Measurements from ENCODE around the gene BCR.

The BCR gene

DNA sequence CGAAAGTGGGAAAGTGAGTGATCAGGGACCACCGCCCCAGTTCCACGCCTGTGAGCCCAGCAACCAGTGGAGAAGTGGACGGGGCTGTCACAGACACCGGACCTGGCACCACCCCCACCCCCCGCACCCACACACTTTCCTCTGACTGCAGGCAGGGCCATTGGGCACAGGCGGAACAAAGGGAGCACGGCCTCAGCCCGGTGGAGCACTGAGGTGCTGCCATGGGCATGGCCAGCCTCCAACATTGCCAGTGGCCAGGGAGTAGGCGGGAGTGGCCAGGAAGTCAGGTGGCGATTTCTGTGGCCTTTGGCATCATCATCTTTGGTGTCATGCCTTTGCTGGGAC lies 78.5 kb downstream of the BCR start:
- Histone ChIP-seq H3K4me2 (ENCODE audit: low read length) (no peak overlapping the region), H3K56ac (ENCODE audit: low read length) (no peak overlapping the region), H2BK15ac (replicated peaks; ENCODE audit: low read depth) (no peak overlapping the region), H2BK120ac (ENCODE audit: low read depth, low read length) (no peak overlapping the region), H3K79me2 (ENCODE audit: control insufficient read depth, insufficient read depth, low read length) (peaks cover 3% of the 10 kb centered on the region), H3K27me3 (ENCODE audit: insufficient read depth, low read length, poor library complexity) (no peaks in the 10 kb centered on the region), H3K18ac (ENCODE audit: low read length) (no peak overlapping the region), H3K79me1 (ENCODE audit: low read length) (peaks cover 21% of the 10 kb centered on the region), H3K36me3 (ENCODE audit: control insufficient read depth, insufficient read depth, low read length) (peaks cover 8% of the 10 kb centered on the region), H3K4me1 (ENCODE audit: control insufficient read depth, low read depth, low read length) (peaks cover 9% of the 10 kb centered on the region), H3K4ac (ENCODE audit: low read depth, low read length) (no peak overlapping the region), H3K4me3 (ENCODE audit: low read length) (no peak overlapping the region), H2BK5ac (ENCODE audit: low read length) (no peak overlapping the region), H3K27ac (ENCODE audit: low read depth, low read length) (no peak overlapping the region), H2AK5ac (ENCODE audit: low read length) (no peak overlapping the region), H4K8ac (ENCODE audit: low read depth, low read length) (no peak overlapping the region), H3K9ac (ENCODE audit: low read length) (no peak overlapping the region), H4K5ac (ENCODE audit: low read length) (no peak overlapping the region), H3K23ac (ENCODE audit: low read length) (no peak overlapping the region)
- WGBS (ENCODE audit: extremely low coverage, insufficient coverage, low lambda C conversion rate) = no CpG with 5 or more reads among the region's 11 CpGs
- DNase-seq = no peak

DNA sequence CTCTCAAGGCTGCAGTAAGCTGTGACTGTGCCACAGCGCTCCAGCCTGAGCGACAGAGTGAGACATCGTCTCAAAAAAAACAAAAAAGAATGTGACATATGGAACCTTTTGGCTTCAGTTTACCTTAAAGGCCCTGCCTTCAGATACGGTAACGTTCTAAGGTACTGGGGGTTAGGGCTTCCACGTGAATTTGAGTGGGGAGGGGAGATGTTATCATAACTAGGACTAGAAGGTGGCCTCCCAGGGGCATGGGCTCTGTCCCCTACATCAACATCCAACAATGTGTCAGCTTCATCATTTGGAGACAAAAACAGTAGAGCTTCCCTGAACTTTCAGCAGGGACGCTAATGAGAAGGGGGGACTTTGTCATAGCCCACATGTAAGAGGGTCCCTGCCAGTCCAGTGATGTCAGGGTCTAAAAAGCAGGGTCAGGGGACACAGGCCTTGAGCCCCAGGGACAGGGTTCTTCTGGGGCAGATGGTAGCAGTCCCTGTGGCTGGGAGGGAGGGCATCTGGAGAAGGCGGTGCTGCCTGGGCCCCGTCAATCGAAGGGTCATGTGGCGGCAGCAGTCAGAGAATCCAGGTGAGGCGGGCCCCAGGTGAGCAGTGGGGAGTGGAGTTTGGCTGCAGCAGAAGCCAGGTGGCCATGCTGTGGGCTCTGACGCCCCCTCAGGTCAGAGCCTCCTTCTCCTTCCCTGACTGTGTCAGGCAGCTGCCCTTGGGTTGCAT lies 79.8 kb downstream of the BCR start:
- H3K4me3 ChIP-seq (ENCODE audit: low read length) = no peak overlapping the region
- H2BK120ac ChIP-seq (ENCODE audit: low read depth, low read length) = no peak overlapping the region
- H3K4me2 ChIP-seq (ENCODE audit: low read length) = no peak overlapping the region
- peak; percentile 63 for DNase-seq
- no peak overlapping the region for H3K18ac ChIP-seq (ENCODE audit: low read length)
- WGBS (ENCODE audit: extremely low coverage, insufficient coverage, low lambda C conversion rate) = no CpG with 5 or more reads among the region's 13 CpGs
- H3K4ac ChIP-seq (ENCODE audit: low read depth, low read length) = no peak overlapping the region
- H4K5ac ChIP-seq (ENCODE audit: low read length) = no peak overlapping the region
- H2AK5ac ChIP-seq (ENCODE audit: low read length) = no peak overlapping the region
- H3K79me2 ChIP-seq (ENCODE audit: control insufficient read depth, insufficient read depth, low read length) = peaks cover 3% of the 10 kb centered on the region
- peak overlapping the region; percentile 22 for H3K56ac ChIP-seq (ENCODE audit: low read length)
- peaks cover 9% of the 10 kb centered on the region for H3K36me3 ChIP-seq (ENCODE audit: control insufficient read depth, insufficient read depth, low read length)
- H3K23ac ChIP-seq (ENCODE audit: low read length) = no peak overlapping the region
- no peak overlapping the region for H2BK15ac ChIP-seq (replicated peaks; ENCODE audit: low read depth)
- H2BK5ac ChIP-seq (ENCODE audit: low read length) = no peak overlapping the region
- no peak overlapping the region for H3K9ac ChIP-seq (ENCODE audit: low read length)
- peaks cover 9% of the 10 kb centered on the region for H3K4me1 ChIP-seq (ENCODE audit: control insufficient read depth, low read depth, low read length)
- no peaks in the 10 kb centered on the region for H3K27me3 ChIP-seq (ENCODE audit: insufficient read depth, low read length, poor library complexity)
- H4K8ac ChIP-seq (ENCODE audit: low read depth, low read length) = no peak overlapping the region
- peaks cover 21% of the 10 kb centered on the region for H3K79me1 ChIP-seq (ENCODE audit: low read length)
- no peak overlapping the region for H3K27ac ChIP-seq (ENCODE audit: low read depth, low read length)

DNA sequence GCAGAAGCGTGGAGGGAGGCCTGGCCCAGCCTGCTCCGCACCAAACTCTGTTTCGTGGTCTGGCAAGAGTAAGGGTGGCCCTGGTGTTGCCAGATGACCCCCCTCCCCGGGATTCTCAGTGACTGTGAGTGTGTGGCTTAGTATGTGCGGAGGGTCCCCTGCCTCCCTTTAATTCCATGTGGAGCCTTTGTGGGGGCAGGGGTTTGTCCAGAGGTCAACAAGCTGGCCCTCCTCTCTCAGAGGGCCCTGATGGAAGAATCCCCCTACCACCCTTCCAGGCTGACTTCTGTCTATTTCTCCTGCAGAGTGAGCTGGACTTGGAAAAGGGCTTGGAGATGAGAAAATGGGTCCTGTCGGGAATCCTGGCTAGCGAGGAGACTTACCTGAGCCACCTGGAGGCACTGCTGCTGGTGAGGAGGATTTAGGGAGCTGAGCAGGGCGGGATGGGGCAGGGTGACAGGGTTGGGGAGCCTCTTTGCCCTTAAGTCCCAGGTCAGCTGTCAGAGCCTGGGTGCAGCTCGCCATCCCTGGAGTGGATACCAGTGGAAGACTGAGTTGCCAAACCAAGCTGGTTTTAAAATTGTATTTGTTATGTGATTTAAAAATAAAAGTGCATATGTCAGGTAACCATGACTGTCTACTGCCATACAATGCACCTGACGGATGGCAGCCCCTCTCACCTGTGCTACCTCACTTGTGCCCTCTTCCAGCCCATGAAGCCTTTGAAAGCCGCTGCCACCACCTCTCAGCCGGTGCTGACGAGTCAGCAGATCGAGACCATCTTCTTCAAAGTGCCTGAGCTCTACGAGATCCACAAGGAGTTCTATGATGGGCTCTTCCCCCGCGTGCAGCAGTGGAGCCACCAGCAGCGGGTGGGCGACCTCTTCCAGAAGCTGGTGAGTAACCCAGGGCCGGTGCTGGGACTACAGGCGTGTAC lies 80.6 kb downstream of the BCR start:
- H3K27ac ChIP-seq (ENCODE audit: low read depth, low read length) = no peak overlapping the region
- H3K36me3 ChIP-seq (ENCODE audit: control insufficient read depth, insufficient read depth, low read length) = peaks cover 9% of the 10 kb centered on the region
- no peak overlapping the region for H4K5ac ChIP-seq (ENCODE audit: low read length)
- H2BK120ac ChIP-seq (ENCODE audit: low read depth, low read length) = no peak overlapping the region
- peaks cover 20% of the 10 kb centered on the region for H3K79me1 ChIP-seq (ENCODE audit: low read length)
- no peak overlapping the region for H3K4ac ChIP-seq (ENCODE audit: low read depth, low read length)
- no peak overlapping the region for H4K8ac ChIP-seq (ENCODE audit: low read depth, low read length)
- no peaks in the 10 kb centered on the region for H3K27me3 ChIP-seq (ENCODE audit: insufficient read depth, low read length, poor library complexity)
- no peak overlapping the region for H2BK5ac ChIP-seq (ENCODE audit: low read length)
- no peak overlapping the region for H3K56ac ChIP-seq (ENCODE audit: low read length)
- no peak for DNase-seq
- no peak overlapping the region for H3K9ac ChIP-seq (ENCODE audit: low read length)
- H3K79me2 ChIP-seq (ENCODE audit: control insufficient read depth, insufficient read depth, low read length) = peaks cover 3% of the 10 kb centered on the region
- peaks cover 9% of the 10 kb centered on the region for H3K4me1 ChIP-seq (ENCODE audit: control insufficient read depth, low read depth, low read length)
- H2AK5ac ChIP-seq (ENCODE audit: low read length) = no peak overlapping the region
- no peak overlapping the region for H3K4me2 ChIP-seq (ENCODE audit: low read length)
- H3K18ac ChIP-seq (ENCODE audit: low read length) = no peak overlapping the region
- no peak overlapping the region for H3K23ac ChIP-seq (ENCODE audit: low read length)
- H3K4me3 ChIP-seq (ENCODE audit: low read length) = no peak overlapping the region
- WGBS (ENCODE audit: extremely low coverage, insufficient coverage, low lambda C conversion rate) = no CpG with 5 or more reads among the region's 21 CpGs
- H2BK15ac ChIP-seq (replicated peaks; ENCODE audit: low read depth) = no peak overlapping the region

DNA sequence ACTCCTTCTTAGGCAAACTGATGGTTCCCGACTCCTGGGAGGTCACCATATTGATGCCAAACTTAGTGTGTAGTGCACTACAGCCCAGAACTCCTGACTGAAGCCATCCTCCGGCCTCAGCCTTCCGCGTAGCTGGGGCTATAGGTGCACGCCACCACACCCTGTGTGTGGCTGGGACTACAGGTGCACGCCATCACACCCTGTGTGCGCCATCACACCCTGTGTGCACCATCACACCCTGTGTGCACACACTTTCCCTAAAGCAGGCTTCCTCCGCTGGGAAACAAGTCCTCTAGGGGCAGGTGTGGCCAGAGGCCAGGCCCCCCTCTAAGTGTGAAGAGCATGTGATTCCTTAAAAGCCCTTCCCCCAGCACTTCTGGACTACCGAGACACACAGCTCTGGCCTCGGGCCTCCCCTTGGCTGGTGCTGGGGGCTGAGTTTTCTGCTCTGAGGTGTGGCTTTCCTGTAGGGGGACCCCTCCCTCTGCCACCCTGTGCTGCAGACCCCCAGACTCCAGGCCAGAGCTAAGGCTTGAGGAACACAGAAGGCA lies 81.7 kb downstream of the BCR start:
- Histone ChIP-seq H3K9ac (ENCODE audit: low read length) (no peak overlapping the region), H3K4me1 (ENCODE audit: control insufficient read depth, low read depth, low read length) (peaks cover 9% of the 10 kb centered on the region), H3K79me1 (ENCODE audit: low read length) (peaks cover 23% of the 10 kb centered on the region), H3K27me3 (ENCODE audit: insufficient read depth, low read length, poor library complexity) (no peaks in the 10 kb centered on the region), H3K36me3 (ENCODE audit: control insufficient read depth, insufficient read depth, low read length) (peaks cover 11% of the 10 kb centered on the region), H3K27ac (ENCODE audit: low read depth, low read length) (no peak overlapping the region), H3K23ac (ENCODE audit: low read length) (no peak overlapping the region), H3K4ac (ENCODE audit: low read depth, low read length) (no peak overlapping the region), H3K79me2 (ENCODE audit: control insufficient read depth, insufficient read depth, low read length) (peaks cover 3% of the 10 kb centered on the region), H2AK5ac (ENCODE audit: low read length) (no peak overlapping the region), H2BK120ac (ENCODE audit: low read depth, low read length) (no peak overlapping the region), H2BK5ac (ENCODE audit: low read length) (no peak overlapping the region), H4K5ac (ENCODE audit: low read length) (no peak overlapping the region), H3K18ac (ENCODE audit: low read length) (peak overlapping the region; percentile 16), H4K8ac (ENCODE audit: low read depth, low read length) (no peak overlapping the region), H2BK15ac (replicated peaks; ENCODE audit: low read depth) (no peak overlapping the region), H3K4me3 (ENCODE audit: low read length) (no peak overlapping the region), H3K4me2 (ENCODE audit: low read length) (no peak overlapping the region), H3K56ac (ENCODE audit: low read length) (peak overlapping the region; percentile 60)
- WGBS (ENCODE audit: extremely low coverage, insufficient coverage, low lambda C conversion rate) = no CpG with 5 or more reads among the region's 10 CpGs
- DNase-seq = peak; percentile 64

DNA sequence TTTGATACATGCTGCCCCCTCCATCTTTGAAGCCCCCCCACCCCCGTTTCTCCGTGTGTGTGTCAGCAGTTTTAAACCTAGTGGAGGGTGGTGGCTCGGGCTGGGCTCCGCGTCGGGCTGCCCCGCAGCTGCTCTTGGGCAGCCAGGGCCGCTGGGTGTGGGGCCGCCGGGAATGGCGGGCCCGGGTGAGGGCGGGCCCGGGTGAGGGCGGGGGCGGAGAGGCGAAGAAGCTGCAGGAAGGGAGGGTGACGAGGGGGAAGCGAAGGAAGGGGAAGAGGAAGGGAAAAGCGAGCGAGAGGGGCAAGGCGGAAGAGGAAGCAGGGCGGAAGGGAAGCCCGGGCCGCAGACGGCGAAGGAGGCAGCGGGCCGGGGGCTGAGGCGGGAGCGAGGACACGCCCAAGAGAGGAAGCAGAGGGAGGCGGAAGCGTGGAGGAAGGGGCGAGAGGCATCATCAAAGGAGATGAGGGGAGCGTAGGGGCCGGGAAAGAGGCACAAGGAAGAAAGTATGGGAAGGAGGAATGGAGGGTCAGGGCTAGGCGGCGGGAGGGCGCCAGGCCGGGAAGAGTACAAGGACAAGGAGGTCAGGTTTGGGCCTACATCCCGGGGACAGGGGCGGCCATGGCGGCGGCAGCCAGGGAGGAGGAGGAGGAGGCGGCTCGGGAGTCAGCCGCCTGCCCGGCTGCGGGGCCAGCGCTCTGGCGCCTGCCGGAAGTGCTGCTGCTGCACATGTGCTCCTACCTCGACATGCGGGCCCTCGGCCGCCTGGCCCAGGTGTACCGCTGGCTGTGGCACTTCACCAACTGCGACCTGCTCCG lies 82.4 kb downstream of the BCR start:
- peak overlapping the region; percentile 16 for H3K18ac ChIP-seq (ENCODE audit: low read length)
- H3K79me1 ChIP-seq (ENCODE audit: low read length) = peaks cover 24% of the 10 kb centered on the region
- H4K5ac ChIP-seq (ENCODE audit: low read length) = no peak overlapping the region
- H3K56ac ChIP-seq (ENCODE audit: low read length) = peak overlapping the region; percentile 60
- no peak overlapping the region for H3K23ac ChIP-seq (ENCODE audit: low read length)
- no peak overlapping the region for H3K9ac ChIP-seq (ENCODE audit: low read length)
- H3K4me3 ChIP-seq (ENCODE audit: low read length) = no peak overlapping the region
- peaks cover 2% of the 10 kb centered on the region for H3K79me2 ChIP-seq (ENCODE audit: control insufficient read depth, insufficient read depth, low read length)
- no peak overlapping the region for H2AK5ac ChIP-seq (ENCODE audit: low read length)
- no peak for DNase-seq
- H2BK120ac ChIP-seq (ENCODE audit: low read depth, low read length) = no peak overlapping the region
- no peaks in the 10 kb centered on the region for H3K27me3 ChIP-seq (ENCODE audit: insufficient read depth, low read length, poor library complexity)
- H2BK5ac ChIP-seq (ENCODE audit: low read length) = no peak overlapping the region
- WGBS (ENCODE audit: extremely low coverage, insufficient coverage, low lambda C conversion rate) = no CpG with 5 or more reads among the region's 60 CpGs
- H3K4ac ChIP-seq (ENCODE audit: low read depth, low read length) = no peak overlapping the region
- no peak overlapping the region for H4K8ac ChIP-seq (ENCODE audit: low read depth, low read length)
- peaks cover 9% of the 10 kb centered on the region for H3K4me1 ChIP-seq (ENCODE audit: control insufficient read depth, low read depth, low read length)
- no peak overlapping the region for H3K27ac ChIP-seq (ENCODE audit: low read depth, low read length)
- H2BK15ac ChIP-seq (replicated peaks; ENCODE audit: low read depth) = no peak overlapping the region
- H3K4me2 ChIP-seq (ENCODE audit: low read length) = no peak overlapping the region
- H3K36me3 ChIP-seq (ENCODE audit: control insufficient read depth, insufficient read depth, low read length) = peaks cover 11% of the 10 kb centered on the region

All from mesendoderm (in vitro differentiated cells).